GM10248 (cell line): ENCODE data around the gene TYRO3.
A peak's percentile ranks its signal among the peaks of the same experiment; 100 is the strongest.

Source experiments
- CTCF ChIA-PET: fragments of 300-600 bp; sonication (Branson Sonifier 250); formaldehyde crosslinking; extraction: SDS; loops from one replicate; lab custom pipeline; 2021; ENCODE audit warnings: antibody characterized with exemption; lab: Yijun Ruan, JAX
- POLR2A ChIA-PET: fragments of 350-650 bp; sonication (Branson Sonifier 250); formaldehyde crosslinking; extraction: SDS; loops from one replicate; lab custom pipeline; 2020; ENCODE audit warnings: antibody characterized with exemption; lab: Yijun Ruan, JAX
- DNase-seq: peaks from one replicate; pipeline ENCODE4 v3.0.0; 2012; ENCODE audit errors: extremely low spot score
- TF ChIP-seq, protein P1 (sequence below): IDR thresholded peaks from 2 replicates; pipeline ENCODE4 v1.5.1; 2012; ENCODE audit warnings: mild to moderate bottlenecking, low read depth; ENCODE audit errors: extremely low read depth, missing control alignments, control extremely low read depth

The TYRO3 gene

DNA sequence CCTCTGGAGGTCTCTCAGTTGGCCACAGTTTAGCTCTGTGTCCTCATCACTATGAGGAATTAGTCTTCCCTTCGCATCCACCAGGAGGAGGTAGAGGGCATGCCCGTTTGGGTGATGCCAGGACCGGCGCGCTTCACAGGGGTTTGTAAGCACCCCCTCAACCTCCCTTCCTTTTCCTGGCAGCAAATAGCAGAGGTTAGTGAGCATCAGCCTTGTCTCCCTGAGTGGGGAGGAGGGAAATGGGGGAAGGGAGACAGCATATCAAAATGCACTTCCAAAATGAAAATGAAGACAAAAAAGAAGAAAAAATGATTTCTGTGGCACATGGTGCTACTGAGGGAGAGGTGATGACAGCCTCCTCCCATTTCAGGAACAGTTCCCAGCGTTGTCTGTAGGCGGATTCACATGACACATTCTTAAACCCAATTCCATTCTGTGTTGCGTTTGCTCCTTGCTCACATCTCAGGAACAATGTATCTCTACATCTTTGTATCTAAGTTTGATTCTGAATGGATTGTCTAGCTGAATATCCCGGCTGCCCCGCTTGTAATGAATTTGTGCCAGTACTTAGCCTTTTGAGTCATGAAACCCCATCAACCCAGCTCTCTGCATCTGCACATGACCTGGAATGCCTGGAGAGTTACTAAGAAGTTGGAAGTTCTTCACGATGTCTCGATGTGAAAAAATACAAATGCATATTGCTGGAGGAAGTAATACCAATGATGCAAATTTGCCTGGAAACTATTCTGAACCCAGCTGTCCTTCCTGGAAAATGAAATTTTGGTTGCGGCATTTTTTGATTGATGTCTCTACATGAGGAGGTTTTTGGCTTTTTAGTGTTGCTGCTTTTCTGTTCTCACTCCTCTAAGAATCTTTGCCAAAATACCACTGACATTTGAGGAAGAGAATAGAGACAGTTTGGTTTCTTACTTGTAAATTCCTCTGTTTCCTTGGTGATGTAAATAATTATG is 45.2 kb downstream of the TYRO3 start:
- CTCF ChIA-PET = interaction anchor here (0.7 to 3.5 kb wide), 37 partner anchors 8 to 301 kb away, joined by 3 to 39 read pairs (median 4); partner anchors contain the start of gene MGA

DNA sequence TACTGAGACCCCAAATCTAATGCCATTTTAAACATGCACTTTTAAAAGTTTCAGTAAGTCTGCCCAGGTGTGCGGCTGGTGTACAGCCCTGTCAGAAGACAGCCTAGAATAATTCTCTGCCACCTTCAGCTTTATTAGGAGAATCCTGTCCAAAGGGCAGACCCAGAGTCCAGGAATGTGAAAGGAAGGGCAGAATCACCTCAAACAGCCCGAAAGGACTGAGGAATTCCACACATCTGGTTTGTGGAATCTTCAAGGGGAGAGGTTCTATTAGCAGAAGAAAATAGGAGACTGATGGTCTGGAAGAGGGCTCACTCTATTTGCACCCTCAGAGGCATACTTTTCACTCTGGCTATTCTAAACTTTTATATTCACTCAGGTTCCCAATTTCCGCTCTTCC is 46.6 kb downstream of the TYRO3 start:
- ChIA-PET POLR2A (no interaction called here), CTCF (interaction anchor here (2.9 to 3.5 kb wide), 3 partner anchors 11 to 205 kb away, joined by 18 to 39 read pairs (median 18); no protein-coding TSS in a partner anchor)
- TF ChIP-seq, protein P1, sequence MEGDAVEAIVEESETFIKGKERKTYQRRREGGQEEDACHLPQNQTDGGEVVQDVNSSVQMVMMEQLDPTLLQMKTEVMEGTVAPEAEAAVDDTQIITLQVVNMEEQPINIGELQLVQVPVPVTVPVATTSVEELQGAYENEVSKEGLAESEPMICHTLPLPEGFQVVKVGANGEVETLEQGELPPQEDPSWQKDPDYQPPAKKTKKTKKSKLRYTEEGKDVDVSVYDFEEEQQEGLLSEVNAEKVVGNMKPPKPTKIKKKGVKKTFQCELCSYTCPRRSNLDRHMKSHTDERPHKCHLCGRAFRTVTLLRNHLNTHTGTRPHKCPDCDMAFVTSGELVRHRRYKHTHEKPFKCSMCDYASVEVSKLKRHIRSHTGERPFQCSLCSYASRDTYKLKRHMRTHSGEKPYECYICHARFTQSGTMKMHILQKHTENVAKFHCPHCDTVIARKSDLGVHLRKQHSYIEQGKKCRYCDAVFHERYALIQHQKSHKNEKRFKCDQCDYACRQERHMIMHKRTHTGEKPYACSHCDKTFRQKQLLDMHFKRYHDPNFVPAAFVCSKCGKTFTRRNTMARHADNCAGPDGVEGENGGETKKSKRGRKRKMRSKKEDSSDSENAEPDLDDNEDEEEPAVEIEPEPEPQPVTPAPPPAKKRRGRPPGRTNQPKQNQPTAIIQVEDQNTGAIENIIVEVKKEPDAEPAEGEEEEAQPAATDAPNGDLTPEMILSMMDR = no peak
- no peak for DNase-seq

More for the DNA sequence above, 45.2 kb downstream of the TYRO3 start:
- POLR2A ChIA-PET = no interaction called here
- TF ChIP-seq, protein P1 = peak; percentile 60
- peak; percentile 43 for DNase-seq

DNA sequence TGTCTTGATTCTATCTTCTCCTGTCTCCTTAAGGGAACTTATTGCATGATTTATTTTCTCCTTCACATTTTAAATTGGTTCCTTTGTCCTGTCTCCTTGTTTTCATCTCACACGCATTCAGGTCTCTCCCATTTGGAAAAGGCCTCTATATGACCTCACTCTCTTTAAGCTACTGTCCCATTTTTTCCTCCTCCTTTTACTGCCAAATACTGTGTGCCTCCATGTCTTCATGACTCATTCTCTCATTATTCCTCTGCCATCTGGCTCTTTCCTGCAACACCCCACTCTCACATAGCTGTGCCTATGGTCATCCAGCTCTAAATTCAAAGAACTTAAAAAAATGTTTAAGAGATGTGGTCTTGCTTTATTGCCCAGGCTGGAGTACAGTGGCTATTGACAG is 48.0 kb downstream of the TYRO3 start:
- DNase-seq = no peak
- POLR2A ChIA-PET = no interaction called here
- TF ChIP-seq, protein P1 = no peak
- CTCF ChIA-PET = interaction anchor here (0.8 to 1.0 kb wide), 2 partner anchors 11 to 17 kb away, joined by 3 to 5 read pairs; no protein-coding TSS in a partner anchor

DNA sequence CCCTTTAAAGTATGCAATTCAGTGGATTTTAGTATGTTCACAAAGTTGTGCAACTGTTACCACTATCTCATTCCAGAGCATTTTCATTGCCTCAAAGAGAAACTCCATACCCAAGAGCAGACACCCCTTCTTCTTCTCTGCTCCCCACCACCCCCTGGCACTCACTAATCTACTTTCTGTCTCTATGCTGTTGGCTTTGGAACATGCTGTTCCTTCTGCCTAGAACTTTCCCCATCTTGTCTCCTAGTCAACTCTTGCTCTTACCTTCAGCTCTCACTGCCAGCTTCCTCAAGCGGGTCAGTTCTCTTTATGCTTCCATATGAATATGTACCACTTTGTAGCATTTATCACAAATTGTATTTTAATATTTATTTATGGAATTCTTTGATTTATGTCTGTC is 50.1 kb downstream of the TYRO3 start:
- ChIA-PET POLR2A (no interaction called here), CTCF (no interaction called here)
- TF ChIP-seq, protein P1 = no peak

DNA sequence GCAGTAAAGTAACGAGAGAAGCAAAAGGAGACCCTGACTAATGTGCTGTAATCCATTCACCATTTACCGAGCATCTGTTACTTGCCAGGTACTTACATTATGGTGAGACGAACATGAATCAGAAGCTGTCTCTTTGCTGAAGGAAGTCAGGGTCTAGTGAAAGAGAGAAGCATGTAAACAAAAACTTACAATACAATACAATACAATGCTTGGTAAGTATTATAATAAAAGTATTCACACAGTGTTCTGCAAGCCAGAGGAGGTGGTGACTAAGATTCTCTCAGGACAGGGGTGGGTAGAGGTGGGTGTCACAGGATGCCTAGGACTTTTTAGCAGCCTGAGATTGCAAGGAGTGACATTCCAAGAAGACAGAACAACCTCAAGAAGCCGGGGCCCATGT is 51.0 kb downstream of the TYRO3 start:
- DNase-seq = no peak
- POLR2A ChIA-PET = no interaction called here
- CTCF ChIA-PET = interaction anchor here (0.6 kb wide), 1 partner anchor 32 kb away, joined by 3 read pairs; no protein-coding TSS in a partner anchor
- TF ChIP-seq, protein P1 = no peak

More for the DNA sequence above, 50.1 kb downstream of the TYRO3 start:
- no peak for DNase-seq

DNA sequence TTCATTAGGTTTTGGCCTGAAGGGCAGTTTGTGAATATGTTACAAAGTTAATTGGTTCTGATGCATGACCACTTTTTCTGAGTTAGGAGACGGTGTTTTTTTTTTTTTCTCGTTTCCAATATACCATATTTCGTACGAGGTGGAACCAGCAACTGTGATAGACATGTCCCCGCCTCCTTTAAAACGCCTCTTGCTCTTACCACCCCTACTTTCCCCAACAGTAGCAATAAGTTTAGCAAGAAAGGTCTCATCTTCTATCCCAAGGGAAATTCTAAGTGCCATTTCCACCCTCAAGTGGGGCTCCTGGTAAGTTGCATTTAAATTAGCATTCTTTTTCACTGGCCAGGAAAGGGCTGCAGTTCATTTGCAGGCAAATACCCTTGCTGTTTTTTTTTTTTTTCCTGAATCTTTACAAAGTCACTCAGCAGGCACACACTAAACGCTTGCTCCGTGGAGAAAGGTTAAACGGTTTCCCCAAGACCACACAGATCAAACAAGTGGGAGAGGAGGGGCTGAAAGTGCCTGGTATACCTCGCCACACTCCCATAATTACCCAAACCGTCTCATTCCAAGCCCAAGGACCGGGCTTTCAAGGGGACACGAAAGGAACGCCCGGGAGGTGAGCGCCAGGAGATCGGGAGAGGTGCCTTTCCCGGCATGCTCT is 61.7 kb downstream of the TYRO3 start:
- no peak for DNase-seq
- TF ChIP-seq, protein P1 = no peak
- ChIA-PET CTCF (interaction anchor here (1.1 to 1.2 kb wide), 2 partner anchors 8 to 9 kb away, joined by 3 read pairs; no protein-coding TSS in a partner anchor), POLR2A (interaction anchor here (0.5 kb wide), 1 partner anchor 86 kb away, joined by 9 read pairs; no protein-coding TSS in a partner anchor)
